HG03442 (cell line): Measurements from ENCODE around the gene SERPINA1.
"Not testable (repeated sequence)": the region's sequence is repeated elsewhere in the genome, so short reads cannot be mapped to it uniquely, and the experiment has no call there.

Experiments
- ATAC-seq: cut with Tn5 transposase; IDR thresholded peaks from one replicate; pipeline ENCODE4 v1.9.1; 2021; ENCODE audit warnings: mild to moderate bottlenecking, moderate library complexity; ENCODE audit not compliant: unreplicated experiment

Gene SERPINA1

GRCh38 chr14:94372021-94372605 is 16.3 kb downstream of the SERPINA1 start:
- ATAC-seq, result no peak

DNA sequence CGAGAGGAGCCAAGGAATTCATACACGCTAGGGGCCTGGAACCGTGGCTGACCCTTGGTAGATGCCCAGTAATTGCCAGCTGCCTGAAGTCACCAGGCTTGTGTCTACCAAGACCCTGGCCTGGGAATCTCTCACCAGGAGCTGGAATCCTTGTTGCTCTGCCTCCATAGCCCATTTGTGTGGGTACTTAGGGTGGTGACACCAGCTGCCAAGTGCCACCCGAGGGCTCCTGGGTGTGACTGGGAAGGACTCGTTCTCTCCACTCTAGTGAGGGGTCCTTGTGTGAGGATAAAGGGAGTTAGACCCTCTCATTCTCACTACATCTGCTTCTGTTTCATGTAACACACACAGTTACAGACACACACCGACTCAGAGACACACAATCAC is 17.9 kb downstream of the SERPINA1 start:
- ATAC-seq, result no peak

- not testable (repeated sequence) for ATAC-seq
Measured at GRCh38 chr14:94369766-94370523, 18.5 kb downstream of the SERPINA1 start.

- no peak for ATAC-seq
Measured at GRCh38 chr14:94368956-94369355, 19.4 kb downstream of the SERPINA1 start.

DNA sequence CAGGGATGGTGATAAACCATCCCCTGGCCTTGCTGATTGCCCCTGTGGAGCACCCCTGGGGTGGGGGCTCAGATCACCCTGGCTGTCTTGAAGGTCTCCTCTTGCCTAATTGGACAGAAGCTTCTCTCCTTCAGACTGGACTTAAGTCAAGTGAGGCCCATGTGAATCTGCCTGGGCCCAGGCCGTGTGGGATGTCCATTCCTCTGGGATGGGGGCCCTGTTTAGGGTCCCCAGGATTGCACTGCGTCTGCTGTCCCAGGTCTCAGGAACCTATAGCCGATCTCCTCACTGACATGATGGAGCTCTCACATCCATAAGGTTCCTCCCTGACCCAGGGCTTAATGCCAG is 20.2 kb downstream of the SERPINA1 start:
- ATAC-seq, result no peak

DNA sequence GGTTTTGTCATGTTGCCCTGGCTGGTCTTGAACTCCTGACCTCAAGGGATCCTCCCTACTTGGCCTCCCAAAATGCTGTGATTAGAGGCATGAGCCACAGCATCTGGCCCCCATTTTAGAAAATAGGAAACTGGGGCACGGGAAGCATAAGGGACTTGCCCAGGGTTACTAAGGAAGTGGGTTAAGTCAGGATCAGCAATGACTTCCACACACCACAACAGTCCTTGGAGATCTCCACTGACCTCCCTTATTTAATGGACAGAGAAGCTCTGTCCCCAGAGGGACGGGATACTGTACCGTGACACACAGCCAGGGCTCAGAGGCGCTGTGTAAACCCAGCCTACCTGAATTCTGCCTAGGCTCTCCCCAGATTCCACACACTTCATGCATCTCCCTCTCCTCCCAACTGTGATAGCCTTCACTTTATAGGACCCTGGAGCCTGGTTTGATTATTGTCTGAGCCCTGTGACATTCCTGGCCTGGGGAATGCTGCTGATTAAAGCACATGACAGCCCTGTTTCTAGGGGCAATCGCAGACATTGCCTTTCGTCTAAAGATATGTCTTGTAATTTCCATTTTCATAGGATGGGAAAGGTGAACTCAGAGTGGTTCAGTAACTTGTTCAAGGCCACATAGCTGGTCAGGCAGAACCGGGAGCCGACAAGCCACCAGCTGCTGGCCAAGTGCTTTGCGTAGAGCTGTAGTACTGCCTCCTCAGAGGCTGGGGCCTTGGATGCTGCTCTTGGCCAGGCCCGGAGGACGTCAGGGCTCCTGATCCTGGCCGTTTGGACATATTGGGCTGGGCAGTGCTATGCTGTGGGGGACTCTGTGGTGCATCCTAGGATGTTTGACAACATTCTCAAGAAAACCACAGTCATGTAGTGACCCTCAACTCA is 20.8 kb downstream of the SERPINA1 start:
- no peak for ATAC-seq

- ATAC-seq, result no peak
Measured at GRCh38 chr14:94366146-94366915, 22.1 kb downstream of the SERPINA1 start, which contains the start of gene SERPINA2. SERPINA2 (minus strand) TSS chr14:94366698.

DNA sequence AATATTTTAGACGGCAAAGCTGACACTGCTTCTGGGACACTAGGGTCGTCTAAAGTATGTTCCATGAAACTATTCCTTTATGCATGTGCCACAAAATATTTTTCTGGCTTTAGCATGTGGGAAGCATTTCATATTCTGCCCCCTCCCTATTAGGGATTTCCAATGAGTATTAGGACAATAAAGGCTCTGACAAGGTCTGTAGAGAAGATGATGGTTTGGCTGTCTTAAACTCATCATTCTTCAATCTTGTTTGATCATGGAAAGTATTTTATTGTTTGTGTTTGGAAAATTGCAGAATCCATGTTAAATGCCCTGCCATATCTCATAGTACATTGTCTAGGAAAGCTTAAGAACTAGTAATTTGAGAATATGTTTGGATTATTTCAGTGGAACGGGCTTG is 22.8 kb downstream of the SERPINA1 start:
- ATAC-seq, result no peak

- no peak for ATAC-seq
Measured at GRCh38 chr14:94364964-94365363, 23.4 kb downstream of the SERPINA1 start.

GRCh38 chr14:94364037-94364436 is 24.4 kb downstream of the SERPINA1 start:
- no peak for ATAC-seq

DNA sequence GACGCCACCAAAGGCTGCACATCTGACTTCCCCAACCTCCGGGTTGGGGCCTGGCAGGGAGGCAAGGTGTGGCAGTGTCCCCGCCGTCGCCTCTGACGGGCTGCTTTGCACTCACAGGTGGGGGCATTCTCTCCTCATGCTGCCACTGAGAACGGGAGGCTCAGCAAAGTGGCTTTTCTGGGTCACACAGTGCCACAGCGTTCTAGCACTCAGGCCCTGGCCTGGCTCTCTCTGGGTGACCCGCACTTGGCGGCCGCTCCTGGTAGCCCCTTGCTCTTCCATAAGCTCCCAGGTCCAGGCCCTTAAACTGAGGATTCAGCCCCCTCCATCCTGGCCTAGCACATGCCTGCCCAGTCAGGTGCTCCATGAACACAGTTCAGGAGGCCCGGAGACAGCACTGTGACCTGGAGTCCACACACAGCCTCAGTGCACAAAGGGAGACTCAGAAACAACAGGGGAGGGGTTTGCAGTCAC is 25.2 kb downstream of the SERPINA1 start:
- ATAC-seq, result no peak

- ATAC-seq, result no peak
Measured at GRCh38 chr14:94362614-94363133, 25.7 kb downstream of the SERPINA1 start.

GRCh38 chr14:94361682-94362081 is 26.7 kb downstream of the SERPINA1 start:
- ATAC-seq, result no peak

- no peak for ATAC-seq
Measured at GRCh38 chr14:94360945-94361565, 27.3 kb downstream of the SERPINA1 start.

DNA sequence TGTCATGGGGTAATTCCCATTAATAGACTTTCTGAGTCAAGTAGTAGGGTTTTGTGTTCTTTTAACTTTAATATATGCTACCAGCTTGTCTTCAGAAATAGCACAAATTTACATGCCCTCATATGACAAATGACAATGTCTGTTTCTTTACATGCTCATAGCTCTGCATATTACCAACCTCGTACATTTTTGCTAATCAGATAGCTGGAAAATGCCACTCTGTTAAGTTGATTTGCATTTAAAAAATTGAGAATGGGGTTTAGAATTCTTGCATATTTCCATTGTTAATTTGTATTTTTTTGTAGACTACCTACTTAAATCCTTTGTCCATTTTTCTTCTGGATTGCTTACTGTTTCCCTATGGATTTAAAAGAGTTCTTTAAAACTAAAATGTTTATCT is 31.2 kb downstream of the SERPINA1 start:
- ATAC-seq, result no peak

DNA sequence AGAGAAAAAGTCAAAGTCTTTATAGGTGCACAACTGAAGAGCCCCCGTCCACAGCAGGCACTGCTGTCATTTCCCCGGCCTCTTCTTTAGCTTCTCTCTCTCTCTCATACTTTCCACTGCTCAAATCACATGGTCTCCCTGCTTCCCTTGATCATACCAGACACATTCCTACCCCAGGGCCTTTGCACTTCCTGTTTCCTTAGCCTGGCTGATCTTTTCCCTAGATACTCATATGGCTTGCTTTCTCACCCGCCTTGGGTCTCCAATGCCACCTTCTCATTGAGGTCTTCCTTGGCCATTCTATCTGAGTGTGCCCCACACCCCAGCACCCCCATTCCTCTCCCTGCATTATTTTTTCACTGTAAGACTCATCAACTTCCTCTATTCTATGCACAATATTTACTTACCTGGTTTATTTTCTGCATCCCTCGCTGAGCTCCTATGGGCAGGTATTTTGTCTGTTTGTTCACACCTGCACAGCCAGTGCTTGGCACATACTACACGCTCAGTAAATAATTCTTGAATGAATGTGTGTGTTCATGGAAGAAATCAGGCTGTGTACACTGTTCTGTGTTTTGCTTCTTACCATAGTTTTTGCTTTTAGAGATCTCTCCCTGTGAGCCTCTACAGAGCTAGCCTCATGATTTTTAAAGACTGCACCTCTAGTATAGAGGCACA is 31.9 kb downstream of the SERPINA1 start:
- ATAC-seq, result no peak

DNA sequence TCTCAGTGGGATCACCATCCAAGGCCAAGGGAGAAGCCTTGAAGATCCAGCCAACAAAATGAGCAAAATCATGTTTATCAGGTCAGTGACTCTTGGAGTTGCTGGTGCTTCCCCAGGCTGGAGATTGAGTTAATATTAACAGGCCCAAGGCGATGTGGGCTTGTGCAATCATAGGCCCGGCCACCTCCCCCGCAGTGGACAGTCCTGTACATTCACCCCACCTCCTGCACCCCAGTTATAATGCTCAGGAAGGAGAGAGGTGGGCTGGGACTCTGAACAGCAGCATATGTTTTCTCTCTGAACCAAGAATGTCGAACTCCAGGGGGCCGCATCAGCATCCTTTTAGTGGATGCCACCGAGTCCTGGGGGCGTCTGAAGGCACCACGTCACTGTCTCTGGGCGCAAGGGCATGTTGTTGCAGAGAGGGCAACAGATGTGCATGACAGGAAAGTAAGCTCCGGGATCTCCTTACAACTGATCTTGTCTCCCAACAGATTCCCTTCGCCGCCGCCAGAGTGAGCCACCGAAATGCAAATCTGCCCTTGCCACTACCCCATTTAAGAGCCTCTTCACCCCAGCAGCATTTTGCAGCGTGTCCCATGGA is 33.1 kb downstream of the SERPINA1 start:
- no peak for ATAC-seq

- ATAC-seq, result no peak
Measured at GRCh38 chr14:94354638-94355185, 33.7 kb downstream of the SERPINA1 start.

GRCh38 chr14:94354190-94354589 is 34.2 kb downstream of the SERPINA1 start:
- ATAC-seq, result not testable (repeated sequence)
